Measurements from ENCODE around the gene PCDHA1. TPM values are rescaled to one million over a fixed set of nuclear protein-coding genes. Genes with fewer than 3 reads are reported as not detected.

PCDHA1 gene
- total and polyA plus RNA-seq, 2 donors (not counting 3 experiments of a cell fraction or from before 2014, with no cell fraction given), result 0.04 TPM; not detected in 1

DNA sequence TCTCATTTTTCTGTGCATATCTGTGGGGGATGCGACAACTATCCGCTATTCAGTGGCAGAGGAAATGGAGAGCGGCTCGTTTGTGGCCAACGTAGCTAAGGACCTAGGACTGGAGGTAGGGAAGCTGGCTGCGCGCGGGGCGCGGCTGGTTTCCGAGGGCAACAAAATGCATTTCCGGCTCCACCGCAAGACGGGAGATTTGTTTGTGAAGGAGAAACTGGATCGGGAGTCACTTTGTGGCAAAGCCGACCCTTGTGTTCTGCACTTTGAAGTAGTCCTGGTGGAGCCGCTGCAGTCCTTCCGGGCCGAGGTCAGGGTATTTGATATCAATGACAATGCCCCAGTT lies 265.6 kb downstream of the PCDHA1 start:
- Histone ChIP-seq H3K4me3 (replicated peaks in 1 of 3; ENCODE audit: insufficient read depth in 1 of 3, low read depth in 1 of 3, low read length in 3 of 3) (no peak overlapping the region), H3K9me3 (replicated peaks; ENCODE audit: control insufficient read depth, insufficient read depth, low read length) (no peaks in the 10 kb centered on the region), H4K20me1 (replicated peaks; ENCODE audit: control insufficient read depth, extremely low read depth, insufficient read depth, low read length) (no peaks in the 10 kb centered on the region), H3K36me3 (ENCODE audit: control insufficient read depth in 2 of 2, extremely low read depth in 1 of 2, insufficient read depth in 2 of 2, low read length in 2 of 2) (no peaks in the 10 kb centered on the region), H3K27me3 (ENCODE audit: control insufficient read depth in 2 of 2, insufficient read depth in 2 of 2, low read length in 2 of 2) (no peaks in the 10 kb centered on the region), H3K4me1 (ENCODE audit: control insufficient read depth, extremely low read depth, insufficient read depth, low read length) (no peaks in the 10 kb centered on the region), H3K9ac (replicated peaks; ENCODE audit: extremely low read depth, insufficient read depth, low read length) (no peak overlapping the region), H3K9me1 (replicated peaks; ENCODE audit: control insufficient read depth, extremely low read depth, insufficient read depth, low read length) (no peaks in the 10 kb centered on the region), H3K27ac (ENCODE audit: insufficient read depth, low read depth, low read length) (no peak overlapping the region), H3K4me2 (ENCODE audit: insufficient read depth, low read length) (no peak overlapping the region), H3K79me2 (ENCODE audit: control insufficient read depth, insufficient read depth, low read length) (no peaks in the 10 kb centered on the region), H2AFZ (ENCODE audit: low read depth, low read length) (no peak overlapping the region)
- intact Hi-C loops (cut with micrococcal nuclease), result no loop called here
- ChIA-PET CTCF (no interaction called here), POLR2A (no interaction called here)
- no peak for DNase-seq (ENCODE audit: low read depth, low spot score)
- TF ChIP-seq POLR2AphosphoS5 (IDR thresholded peaks at IDR 0.05; ENCODE audit: insufficient read depth, low read depth, low read length) (no peak), JUN (IDR thresholded peaks at IDR 0.05; ENCODE audit: borderline replicate concordance, insufficient read depth, insufficient read length, low read depth) (no peak), POLR2A (IDR thresholded peaks at IDR 0.05; ENCODE audit: low read depth, low read length) (no peak), GATA2 (IDR thresholded peaks at IDR 0.05; ENCODE audit: insufficient read depth, insufficient read length, low read depth, low read length) (no peak), MYC (IDR thresholded peaks at IDR 0.05; ENCODE audit: low read depth, low read length) (no peak)
- TF ChIP-seq, protein P1, sequence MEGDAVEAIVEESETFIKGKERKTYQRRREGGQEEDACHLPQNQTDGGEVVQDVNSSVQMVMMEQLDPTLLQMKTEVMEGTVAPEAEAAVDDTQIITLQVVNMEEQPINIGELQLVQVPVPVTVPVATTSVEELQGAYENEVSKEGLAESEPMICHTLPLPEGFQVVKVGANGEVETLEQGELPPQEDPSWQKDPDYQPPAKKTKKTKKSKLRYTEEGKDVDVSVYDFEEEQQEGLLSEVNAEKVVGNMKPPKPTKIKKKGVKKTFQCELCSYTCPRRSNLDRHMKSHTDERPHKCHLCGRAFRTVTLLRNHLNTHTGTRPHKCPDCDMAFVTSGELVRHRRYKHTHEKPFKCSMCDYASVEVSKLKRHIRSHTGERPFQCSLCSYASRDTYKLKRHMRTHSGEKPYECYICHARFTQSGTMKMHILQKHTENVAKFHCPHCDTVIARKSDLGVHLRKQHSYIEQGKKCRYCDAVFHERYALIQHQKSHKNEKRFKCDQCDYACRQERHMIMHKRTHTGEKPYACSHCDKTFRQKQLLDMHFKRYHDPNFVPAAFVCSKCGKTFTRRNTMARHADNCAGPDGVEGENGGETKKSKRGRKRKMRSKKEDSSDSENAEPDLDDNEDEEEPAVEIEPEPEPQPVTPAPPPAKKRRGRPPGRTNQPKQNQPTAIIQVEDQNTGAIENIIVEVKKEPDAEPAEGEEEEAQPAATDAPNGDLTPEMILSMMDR (IDR thresholded peaks at IDR 0.05; ENCODE audit: extremely low read depth in 1 of 2, insufficient read depth in 1 of 2, low read depth in 1 of 2, low read length in 2 of 2), result no peak
- FAIRE-seq, result no peak
- dilution Hi-C loops (cut with MboI; ENCODE audit: extremely low pct_ligation_motif_present, low sequenced_read_pairs), result no loop called here
- BruUV-seq (replicated peaks), result no TSS peak

Small RNAs within 50 kb of the gene (small RNA-seq; reads per million reads assigned to genes)
- not detected for gene AC010223.1 (ENCODE audit: insufficient read depth, insufficient read length, low read depth, low replicate concordance)

Other genes starting within 250 kb of the PCDHA1 start
- 7.6 and 8.8 TPM in 2 replicates for gene EIF4EBP3, start 238.5 kb upstream of the PCDHA1 start, total RNA-seq
- gene EIF4EBP3, start 238.5 kb upstream of the PCDHA1 start, polyA plus RNA-seq, result 3.7 and 6.5 TPM in 2 replicates
- gene SRA1, start 228.7 kb upstream of the PCDHA1 start, total RNA-seq, result 19.7 and 29.7 TPM in 2 replicates
- 17.6 and 20.3 TPM in 2 replicates for gene SRA1, start 228.7 kb upstream of the PCDHA1 start, polyA plus RNA-seq
- gene APBB3, start 221.5 kb upstream of the PCDHA1 start, total RNA-seq, result 12.1 and 13.3 TPM in 2 replicates
- 22.8 and 24.5 TPM in 2 replicates for gene APBB3, start 221.5 kb upstream of the PCDHA1 start, polyA plus RNA-seq
- gene SLC35A4, start 221.3 kb upstream of the PCDHA1 start, total RNA-seq, result 60.9 and 65.6 TPM in 2 replicates
- gene SLC35A4, start 221.3 kb upstream of the PCDHA1 start, polyA plus RNA-seq, result 112 and 118 TPM in 2 replicates
- gene CD14, start 153.0 kb upstream of the PCDHA1 start, total RNA-seq, result 0.33 TPM in 1 of 2 replicates, not detected in the other
- gene CD14, start 153.0 kb upstream of the PCDHA1 start, polyA plus RNA-seq, result 3.7 and 5.1 TPM in 2 replicates
- gene TMCO6, start 146.7 kb upstream of the PCDHA1 start, total RNA-seq, result 14.2 and 23.7 TPM in 2 replicates
- gene TMCO6, start 146.7 kb upstream of the PCDHA1 start, polyA plus RNA-seq, result 22.0 and 23.2 TPM in 2 replicates
- gene NDUFA2, start 138.5 kb upstream of the PCDHA1 start, total RNA-seq, result 56.1 and 63.4 TPM in 2 replicates
- 130 and 131 TPM in 2 replicates for gene NDUFA2, start 138.5 kb upstream of the PCDHA1 start, polyA plus RNA-seq
- gene IK, start 138.3 kb upstream of the PCDHA1 start, total RNA-seq, result 78.9 and 90.4 TPM in 2 replicates
- 43.4 and 64.0 TPM in 2 replicates for gene IK, start 138.3 kb upstream of the PCDHA1 start, polyA plus RNA-seq
- 24.0 and 25.3 TPM in 2 replicates for gene WDR55, start 121.2 kb upstream of the PCDHA1 start, total RNA-seq
- gene WDR55, start 121.2 kb upstream of the PCDHA1 start, polyA plus RNA-seq, result 17.5 and 17.8 TPM in 2 replicates
- 1.1 TPM in 2 replicates for gene DND1, start 112.6 kb upstream of the PCDHA1 start, total RNA-seq
- gene DND1, start 112.6 kb upstream of the PCDHA1 start, polyA plus RNA-seq, result 1.2 and 1.4 TPM in 2 replicates
- 104 and 105 TPM in 2 replicates for gene HARS1, start 94.8 kb upstream of the PCDHA1 start, total RNA-seq
- gene HARS1, start 94.8 kb upstream of the PCDHA1 start, polyA plus RNA-seq, result 56.0 and 65.2 TPM in 2 replicates
- gene HARS2, start 94.7 kb upstream of the PCDHA1 start, total RNA-seq, result 29.6 and 31.7 TPM in 2 replicates
- gene HARS2, start 94.7 kb upstream of the PCDHA1 start, polyA plus RNA-seq, result 19.9 and 23.6 TPM in 2 replicates
- gene ZMAT2, start 85.7 kb upstream of the PCDHA1 start, total RNA-seq, result 49.0 and 49.4 TPM in 2 replicates
- gene ZMAT2, start 85.7 kb upstream of the PCDHA1 start, polyA plus RNA-seq, result 45.8 and 58.0 TPM in 2 replicates
- gene PCDHA2, start 8.7 kb downstream of the PCDHA1 start, total RNA-seq, result not detected in 2 replicates
- 0.02 TPM in 1 of 2 replicates, not detected in the other for gene PCDHA2, start 8.7 kb downstream of the PCDHA1 start, polyA plus RNA-seq
- 0.09 TPM in 1 of 2 replicates, not detected in the other for gene PCDHA3, start 14.9 kb downstream of the PCDHA1 start, total RNA-seq
- gene PCDHA3, start 14.9 kb downstream of the PCDHA1 start, polyA plus RNA-seq, result 0.07 and 0.08 TPM in 2 replicates
- gene PCDHA4, start 20.9 kb downstream of the PCDHA1 start, total RNA-seq, result 0.04 and 0.14 TPM in 2 replicates
- gene PCDHA4, start 20.9 kb downstream of the PCDHA1 start, polyA plus RNA-seq, result 0.14 and 0.26 TPM in 2 replicates
- not detected in 2 replicates for gene PCDHA5, start 35.5 kb downstream of the PCDHA1 start, total RNA-seq
- not detected in 2 replicates for gene PCDHA5, start 35.5 kb downstream of the PCDHA1 start, polyA plus RNA-seq
- gene PCDHA6, start 41.8 kb downstream of the PCDHA1 start, total RNA-seq, result 0.18 TPM in 1 of 2 replicates, not detected in the other
- 0.04 and 0.08 TPM in 2 replicates for gene PCDHA6, start 41.8 kb downstream of the PCDHA1 start, polyA plus RNA-seq
- 0.14 TPM in 1 of 2 replicates, not detected in the other for gene PCDHA7, start 48.1 kb downstream of the PCDHA1 start, total RNA-seq
- gene PCDHA7, start 48.1 kb downstream of the PCDHA1 start, polyA plus RNA-seq, result 0.07 and 0.30 TPM in 2 replicates
- not detected in 2 replicates for gene PCDHA8, start 55.0 kb downstream of the PCDHA1 start, total RNA-seq
- not detected in 2 replicates for gene PCDHA8, start 55.0 kb downstream of the PCDHA1 start, polyA plus RNA-seq
- gene PCDHA9, start 62.2 kb downstream of the PCDHA1 start, total RNA-seq, result not detected in 2 replicates
- 0.03 TPM in 1 of 2 replicates, not detected in the other for gene PCDHA9, start 62.2 kb downstream of the PCDHA1 start, polyA plus RNA-seq
- 0.07 and 0.18 TPM in 2 replicates for gene PCDHA10, start 69.8 kb downstream of the PCDHA1 start, total RNA-seq
- gene PCDHA10, start 69.8 kb downstream of the PCDHA1 start, polyA plus RNA-seq, result 0.11 and 0.13 TPM in 2 replicates
- 0.12 TPM in 1 of 2 replicates, not detected in the other for gene PCDHA11, start 82.8 kb downstream of the PCDHA1 start, total RNA-seq
- 0.03 TPM in 1 of 2 replicates, not detected in the other for gene PCDHA11, start 82.8 kb downstream of the PCDHA1 start, polyA plus RNA-seq
- gene PCDHA12, start 89.2 kb downstream of the PCDHA1 start, total RNA-seq, result not detected in 2 replicates
- gene PCDHA12, start 89.2 kb downstream of the PCDHA1 start, polyA plus RNA-seq, result 0.03 TPM in 1 of 2 replicates, not detected in the other
- not detected in 2 replicates for gene PCDHA13, start 96.0 kb downstream of the PCDHA1 start, total RNA-seq
- gene PCDHA13, start 96.0 kb downstream of the PCDHA1 start, polyA plus RNA-seq, result not detected in 2 replicates
- not detected in 2 replicates for gene PCDHAC1, start 140.2 kb downstream of the PCDHA1 start, total RNA-seq
- gene PCDHAC1, start 140.2 kb downstream of the PCDHA1 start, polyA plus RNA-seq, result not detected in 2 replicates
- gene PCDHAC2, start 180.3 kb downstream of the PCDHA1 start, total RNA-seq, result 0.90 and 1.00 TPM in 2 replicates
- 0.97 and 1.2 TPM in 2 replicates for gene PCDHAC2, start 180.3 kb downstream of the PCDHA1 start, polyA plus RNA-seq